GM12878 (cell line): Measurements from ENCODE around the gene FAM227B. TPM values are rescaled to one million over a fixed set of nuclear protein-coding genes. Genes with fewer than 3 reads are reported as not detected.

Source experiments
- CEBPB ChIP-seq, 2 experiments: fragments of 150-350 bp in 1 of 2; IDR thresholded peaks; 2 replicates each; pipeline ENCODE4 v1.6.1; 2012 to 2014; ENCODE audit warnings: low read depth in 2 of 2, low read length in 2 of 2, borderline replicate concordance in 1 of 2, inconsistent platforms in 1 of 2
- EZH2 ChIP-seq: IDR thresholded peaks from 2 replicates; pipeline ENCODE4 v1.6.1; 2012; ENCODE audit warnings: low read depth, mild to moderate bottlenecking, control low read depth, inconsistent platforms, low read length, borderline replicate concordance; ENCODE audit not compliant: control insufficient read depth
- HCFC1 ChIP-seq: fragments of 150-350 bp; IDR thresholded peaks from 2 replicates; pipeline ENCODE4 v1.6.1; 2014; ENCODE audit warnings: low read length
- HDAC6 ChIP-seq: fragments of 200-600 bp; sonication (generic); IDR thresholded peaks from one replicate; pipeline ENCODE4 v1.8.0; 2017; ENCODE audit warnings: antibody characterized with exemption; ENCODE audit not compliant: unreplicated experiment
- KDM1A ChIP-seq: fragments of 200-600 bp; sonication (generic); IDR thresholded peaks from 2 replicates; pipeline ENCODE4 v1.6.1; 2016; ENCODE audit warnings: borderline replicate concordance
- MTA2 ChIP-seq: fragments of 450-650 bp; IDR thresholded peaks from 2 replicates; pipeline ENCODE4 v1.6.1; 2016; ENCODE audit warnings: low read depth, mild to moderate bottlenecking, moderate library complexity
- MYC ChIP-seq: IDR thresholded peaks from 2 replicates; pipeline ENCODE4 v1.6.1; 2011; ENCODE audit warnings: mild to moderate bottlenecking, low read length, moderate library complexity, inconsistent platforms; ENCODE audit not compliant: insufficient read depth, insufficient replicate concordance, insufficient read length, severe bottlenecking
- NFIC ChIP-seq: IDR thresholded peaks from 2 replicates; pipeline ENCODE4 v1.6.1; 2012; ENCODE audit warnings: low read depth, mild to moderate bottlenecking, inconsistent platforms, low read length, moderate library complexity
- NFYA ChIP-seq: IDR thresholded peaks from 2 replicates; pipeline ENCODE4 v1.6.1; 2011; ENCODE audit warnings: low read depth, mild to moderate bottlenecking, low read length, improper control_type of control experiment, borderline replicate concordance
- PAX8 ChIP-seq: fragments of 450-650 bp; IDR thresholded peaks from 2 replicates; pipeline ENCODE4 v1.6.1; 2017; ENCODE audit warnings: mild to moderate bottlenecking, moderate library complexity
- RFX5 ChIP-seq: IDR thresholded peaks from 2 replicates; pipeline ENCODE4 v1.6.1; 2011; ENCODE audit warnings: low read depth, low read length, improper control_type of control experiment
- SMAD5 ChIP-seq: IDR thresholded peaks from 2 replicates; pipeline ENCODE4 v1.6.1; 2016; ENCODE audit warnings: antibody characterized with exemption, low read depth
- SMC3 ChIP-seq: IDR thresholded peaks from 2 replicates; pipeline ENCODE4 v1.6.1; 2011; ENCODE audit warnings: low read length, improper control_type of control experiment, borderline replicate concordance
- SP1 ChIP-seq: IDR thresholded peaks from one replicate; pipeline ENCODE4 v1.6.1; 2011; ENCODE audit warnings: low read depth, low read length
- SREBF2 ChIP-seq: IDR thresholded peaks from 2 replicates; pipeline ENCODE4 v1.6.1; 2012; ENCODE audit warnings: mild to moderate bottlenecking, low read length
- TBL1XR1 ChIP-seq: IDR thresholded peaks from 2 replicates; pipeline ENCODE4 v1.6.1; 2012; ENCODE audit warnings: low read depth, low read length, improper control_type of control experiment
- USF1 ChIP-seq: IDR thresholded peaks from 2 replicates; pipeline ENCODE4 v1.6.1; 2011; ENCODE audit warnings: borderline replicate concordance, low read depth, mild to moderate bottlenecking, moderate library complexity, mixed read lengths, low read length; ENCODE audit not compliant: insufficient read depth; ENCODE audit errors: extremely low read length
- YY1 ChIP-seq: IDR thresholded peaks from 2 replicates; pipeline ENCODE4 v1.6.1; 2011; ENCODE audit warnings: low read depth, mild to moderate bottlenecking, low read length
- ZBTB4 ChIP-seq: fragments of 450-650 bp; formaldehyde crosslinking; IDR thresholded peaks from 2 replicates; pipeline ENCODE4 v1.4.0; 2022; ENCODE audit warnings: mild to moderate bottlenecking, moderate library complexity
- ZNF207 ChIP-seq: fragments of 450-650 bp; IDR thresholded peaks from 2 replicates; pipeline ENCODE4 v1.6.1; 2014; ENCODE audit warnings: antibody characterized with exemption, mild to moderate bottlenecking, borderline replicate concordance
- ZNF217 ChIP-seq: fragments of 450-650 bp; IDR thresholded peaks from 2 replicates; pipeline ENCODE4 v1.6.1; 2017; ENCODE audit warnings: antibody characterized with exemption, mild to moderate bottlenecking
- polyA plus RNA-seq, 11 experiments: library from polyadenylated mRNA; depleted of rRNA in 4 of 11; unstranded in 6 of 11; stranded (reverse) in 5 of 11; fragments of >200 nt; fragmentation: Nextera tagmentation in 4 of 11; fragmentation: Illumina TruSeq in 1 of 11; extraction: Ambion mirVana in 4 of 11; extraction: Trizol in 1 of 11; gene quantifications; 1 replicate in 1 of 11; 2 replicates in 10 of 11; pipeline versions ENCODE4 v1.2.1 to v1.2.3, GENCODE V29; 2011 to 2016; ENCODE audit warnings: inconsistent platforms in 2 of 11, missing spikeins in 2 of 11, low read depth in 1 of 11
- total RNA-seq, 4 experiments: library from RNA; depleted of rRNA in 3 of 4; stranded (reverse); fragments of >200 nt in 3 of 4; fragmentation: Illumina TruSeq in 1 of 4; extraction: Trizol in 1 of 4; gene quantifications; 2 replicates each; pipeline versions ENCODE4 v1.2.1 to v1.2.3, GENCODE V29; 2013 to 2021
- TF ChIP-seq, protein P1 (sequence below): fragments of 450-650 bp; IDR thresholded peaks from 2 replicates; pipeline ENCODE4 v1.6.1; 2018; ENCODE audit warnings: mild to moderate bottlenecking, low read depth, moderate library complexity; ENCODE audit not compliant: partially characterized antibody

FAM227B gene
- total and polyA plus RNA-seq, 10 of the 15 experiments (the other 5 are each of a cell fraction or from before 2014, with no cell fraction given), result 3.9 to 12.6 (median 6.9) TPM

DNA sequence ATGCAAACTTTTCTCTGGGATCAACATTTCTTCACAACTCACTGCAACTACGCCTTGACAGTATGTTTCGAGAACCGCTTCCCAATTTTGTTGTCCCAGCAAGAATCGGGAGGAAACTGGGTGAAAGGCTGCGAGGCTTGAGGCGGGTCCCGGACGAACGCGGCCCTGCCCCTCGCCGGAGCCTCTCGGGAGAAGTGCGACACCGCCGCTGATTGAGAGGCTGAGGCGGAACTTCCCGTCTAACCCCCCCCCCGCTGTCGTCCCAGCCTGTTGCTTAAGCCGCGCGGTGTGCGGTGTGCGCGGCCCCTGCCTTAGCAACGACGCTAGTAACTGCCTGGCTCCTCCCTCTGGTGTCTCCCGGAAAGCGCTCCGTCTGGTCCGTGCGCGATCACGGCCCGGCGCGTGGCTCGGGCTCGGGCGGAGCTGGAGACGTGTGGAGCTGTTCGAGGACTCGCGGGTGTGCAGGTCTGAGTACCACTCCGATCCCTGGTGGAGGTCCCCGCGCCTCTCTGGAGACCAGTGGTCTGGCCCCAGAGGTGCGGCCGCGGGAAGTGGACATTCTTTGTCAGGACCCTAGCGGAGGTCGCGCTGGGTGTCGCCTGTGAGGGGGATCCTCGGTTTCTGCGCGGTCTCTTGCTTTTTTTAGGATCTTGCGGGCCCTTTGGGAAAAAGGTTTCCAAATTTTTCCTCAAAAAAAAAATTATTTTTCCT, at the start of gene FAM227B, which contains the start of gene DTWD1 (continued):
- TF ChIP-seq RFX5 (peak; percentile 84), NFIC (no peak), USF1 (peak; percentile 55), SMC3 (peak; percentile 21; the same call in 1 of the 2 replicates), ZNF217 (no peak), ZNF207 (peak; percentile 92), PAX8 (no peak), EZH2 (no peak), SMAD5 (peak; percentile 67), HDAC6 (peak; percentile 61), KDM1A (no peak), SP1 (peak; percentile 86), NFYA (no peak), HCFC1 (peak; percentile 80), MYC (peak; percentile 90), CEBPB (IDR thresholded peaks at IDR 0.05; ENCODE audit: borderline replicate concordance in 1 of 2, low read depth in 2 of 2, low read length in 2 of 2) (peak in 1 of 2 experiments; percentile 66; a peak in 1 of 4 replicates), TBL1XR1 (peak; percentile 74), SREBF2 (0 out of 2 replicates have a peak, but pooled peaks have one; percentile 22), YY1 (peak; percentile 90), ZBTB4 (CRISPR knock-in tag) (no peak), MTA2 (peak; percentile 22; the same call in 1 of the 2 replicates)
- TF ChIP-seq, protein P1, sequence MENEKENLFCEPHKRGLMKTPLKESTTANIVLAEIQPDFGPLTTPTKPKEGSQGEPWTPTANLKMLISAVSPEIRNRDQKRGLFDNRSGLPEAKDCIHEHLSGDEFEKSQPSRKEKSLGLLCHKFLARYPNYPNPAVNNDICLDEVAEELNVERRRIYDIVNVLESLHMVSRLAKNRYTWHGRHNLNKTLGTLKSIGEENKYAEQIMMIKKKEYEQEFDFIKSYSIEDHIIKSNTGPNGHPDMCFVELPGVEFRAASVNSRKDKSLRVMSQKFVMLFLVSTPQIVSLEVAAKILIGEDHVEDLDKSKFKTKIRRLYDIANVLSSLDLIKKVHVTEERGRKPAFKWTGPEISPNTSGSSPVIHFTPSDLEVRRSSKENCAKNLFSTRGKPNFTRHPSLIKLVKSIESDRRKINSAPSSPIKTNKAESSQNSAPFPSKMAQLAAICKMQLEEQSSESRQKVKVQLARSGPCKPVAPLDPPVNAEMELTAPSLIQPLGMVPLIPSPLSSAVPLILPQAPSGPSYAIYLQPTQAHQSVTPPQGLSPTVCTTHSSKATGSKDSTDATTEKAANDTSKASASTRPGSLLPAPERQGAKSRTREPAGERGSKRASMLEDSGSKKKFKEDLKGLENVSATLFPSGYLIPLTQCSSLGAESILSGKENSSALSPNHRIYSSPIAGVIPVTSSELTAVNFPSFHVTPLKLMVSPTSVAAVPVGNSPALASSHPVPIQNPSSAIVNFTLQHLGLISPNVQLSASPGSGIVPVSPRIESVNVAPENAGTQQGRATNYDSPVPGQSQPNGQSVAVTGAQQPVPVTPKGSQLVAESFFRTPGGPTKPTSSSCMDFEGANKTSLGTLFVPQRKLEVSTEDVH, result no peak
